Measurements from ENCODE around the gene ZNF546. TPM values are rescaled to one million over a fixed set of nuclear protein-coding genes. Genes with fewer than 3 reads are reported as not detected.

ZNF546 gene
- total RNA-seq, 1 experiment from 2014 or later, result 68.4 TPM

DNA sequence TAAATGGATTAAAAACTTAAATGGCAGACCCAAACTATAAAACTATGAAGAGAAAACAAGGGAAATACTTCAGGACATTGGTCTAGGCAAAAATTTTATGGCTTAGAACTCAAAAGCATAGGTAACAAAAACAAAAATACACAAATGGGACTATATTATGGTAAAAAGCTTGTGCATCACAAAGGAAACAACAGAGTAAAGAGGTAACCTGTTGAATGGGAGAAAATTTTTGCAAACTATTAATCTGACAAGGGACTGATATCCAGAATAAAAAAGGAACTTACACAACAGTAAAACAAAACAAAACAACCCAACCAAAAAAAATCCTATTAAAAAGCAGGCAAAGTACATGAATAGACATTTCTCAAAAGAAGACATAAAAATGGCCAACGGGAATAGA lies 9.3 kb upstream of the ZNF546 start:
- in situ Hi-C loops (cut with HindIII; ENCODE audit: low pct_unique_long_range_greater_than_20kb, low sequenced_read_pairs), result no loop called here
- H3K27ac ChIP-seq (ENCODE audit: low read length), result no peak overlapping the region
- H3K4me1 ChIP-seq (ENCODE audit: control insufficient read depth, insufficient read depth, low read length), result no peaks in the 10 kb centered on the region
- peaks cover 68% of the 10 kb centered on the region for H3K9me3 ChIP-seq (ENCODE audit: control insufficient read depth, insufficient read depth, low read depth, low read length)
- intact Hi-C loops (cut with micrococcal nuclease; ENCODE audit: unreplicated experiment), result no loop called here
- DNase-seq (ENCODE audit: low read depth, low spot score) (no peak), ATAC-seq (no peak)
- ChIA-PET CTCF (interaction anchor here (0.6 kb wide), 1 partner anchor 15 kb away, joined by 6 read pairs; no protein-coding TSS in a partner anchor), POLR2A (no interaction called here)
- H3K27me3 ChIP-seq (ENCODE audit: control insufficient read depth, insufficient read depth, low read length), result no peaks in the 10 kb centered on the region
- BruUV-seq (replicated peaks), result no TSS peak
- TF ChIP-seq, protein P1, sequence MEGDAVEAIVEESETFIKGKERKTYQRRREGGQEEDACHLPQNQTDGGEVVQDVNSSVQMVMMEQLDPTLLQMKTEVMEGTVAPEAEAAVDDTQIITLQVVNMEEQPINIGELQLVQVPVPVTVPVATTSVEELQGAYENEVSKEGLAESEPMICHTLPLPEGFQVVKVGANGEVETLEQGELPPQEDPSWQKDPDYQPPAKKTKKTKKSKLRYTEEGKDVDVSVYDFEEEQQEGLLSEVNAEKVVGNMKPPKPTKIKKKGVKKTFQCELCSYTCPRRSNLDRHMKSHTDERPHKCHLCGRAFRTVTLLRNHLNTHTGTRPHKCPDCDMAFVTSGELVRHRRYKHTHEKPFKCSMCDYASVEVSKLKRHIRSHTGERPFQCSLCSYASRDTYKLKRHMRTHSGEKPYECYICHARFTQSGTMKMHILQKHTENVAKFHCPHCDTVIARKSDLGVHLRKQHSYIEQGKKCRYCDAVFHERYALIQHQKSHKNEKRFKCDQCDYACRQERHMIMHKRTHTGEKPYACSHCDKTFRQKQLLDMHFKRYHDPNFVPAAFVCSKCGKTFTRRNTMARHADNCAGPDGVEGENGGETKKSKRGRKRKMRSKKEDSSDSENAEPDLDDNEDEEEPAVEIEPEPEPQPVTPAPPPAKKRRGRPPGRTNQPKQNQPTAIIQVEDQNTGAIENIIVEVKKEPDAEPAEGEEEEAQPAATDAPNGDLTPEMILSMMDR (IDR thresholded peaks at IDR 0.05), result no peak
- TF ChIP-seq, protein P2, sequence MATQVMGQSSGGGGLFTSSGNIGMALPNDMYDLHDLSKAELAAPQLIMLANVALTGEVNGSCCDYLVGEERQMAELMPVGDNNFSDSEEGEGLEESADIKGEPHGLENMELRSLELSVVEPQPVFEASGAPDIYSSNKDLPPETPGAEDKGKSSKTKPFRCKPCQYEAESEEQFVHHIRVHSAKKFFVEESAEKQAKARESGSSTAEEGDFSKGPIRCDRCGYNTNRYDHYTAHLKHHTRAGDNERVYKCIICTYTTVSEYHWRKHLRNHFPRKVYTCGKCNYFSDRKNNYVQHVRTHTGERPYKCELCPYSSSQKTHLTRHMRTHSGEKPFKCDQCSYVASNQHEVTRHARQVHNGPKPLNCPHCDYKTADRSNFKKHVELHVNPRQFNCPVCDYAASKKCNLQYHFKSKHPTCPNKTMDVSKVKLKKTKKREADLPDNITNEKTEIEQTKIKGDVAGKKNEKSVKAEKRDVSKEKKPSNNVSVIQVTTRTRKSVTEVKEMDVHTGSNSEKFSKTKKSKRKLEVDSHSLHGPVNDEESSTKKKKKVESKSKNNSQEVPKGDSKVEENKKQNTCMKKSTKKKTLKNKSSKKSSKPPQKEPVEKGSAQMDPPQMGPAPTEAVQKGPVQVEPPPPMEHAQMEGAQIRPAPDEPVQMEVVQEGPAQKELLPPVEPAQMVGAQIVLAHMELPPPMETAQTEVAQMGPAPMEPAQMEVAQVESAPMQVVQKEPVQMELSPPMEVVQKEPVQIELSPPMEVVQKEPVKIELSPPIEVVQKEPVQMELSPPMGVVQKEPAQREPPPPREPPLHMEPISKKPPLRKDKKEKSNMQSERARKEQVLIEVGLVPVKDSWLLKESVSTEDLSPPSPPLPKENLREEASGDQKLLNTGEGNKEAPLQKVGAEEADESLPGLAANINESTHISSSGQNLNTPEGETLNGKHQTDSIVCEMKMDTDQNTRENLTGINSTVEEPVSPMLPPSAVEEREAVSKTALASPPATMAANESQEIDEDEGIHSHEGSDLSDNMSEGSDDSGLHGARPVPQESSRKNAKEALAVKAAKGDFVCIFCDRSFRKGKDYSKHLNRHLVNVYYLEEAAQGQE (IDR thresholded peaks at IDR 0.05; ENCODE audit: insufficient read depth in 1 of 2, low read depth in 2 of 2, low read length in 1 of 2), result no peak
- TF ChIP-seq SIN3A (IDR thresholded peaks at IDR 0.05; ENCODE audit: borderline replicate concordance, insufficient read depth, low read depth, low read length), result no peak
- TF ChIP-seq TCF7L2 (IDR thresholded peaks at IDR 0.05; ENCODE audit: low read depth, low read length), result no peak
- no peak for TF ChIP-seq POLR2AphosphoS5 (IDR thresholded peaks at IDR 0.05; ENCODE audit: low read depth, low read length)
- H3K4me3 ChIP-seq (ENCODE audit: low read depth in 2 of 2, low read length in 2 of 2), result no peak overlapping the region
- H3K36me3 ChIP-seq (ENCODE audit: control insufficient read depth, insufficient read depth, low read length), result peaks cover 10% of the 10 kb centered on the region

DNA sequence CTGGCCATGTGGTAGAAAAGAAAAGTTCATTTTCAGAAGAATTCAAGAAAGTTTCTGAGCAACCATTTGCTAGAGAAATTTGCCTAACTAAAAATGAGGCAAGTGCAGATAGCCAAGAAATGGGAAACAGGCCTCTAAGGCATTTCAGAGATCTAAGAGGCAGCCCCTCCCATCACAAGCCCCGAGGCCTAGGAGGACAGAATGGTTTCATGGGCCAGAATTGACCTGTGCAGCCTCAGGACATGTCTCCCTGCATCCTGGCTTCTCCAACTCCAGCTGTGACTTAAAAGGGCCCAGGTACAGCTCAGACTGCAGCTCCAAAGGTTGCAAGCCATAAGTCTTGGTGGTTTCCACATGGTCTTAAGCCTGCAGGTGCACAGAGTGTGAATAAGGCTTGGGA lies 3.3 kb upstream of the ZNF546 start:
- H3K36me3 ChIP-seq (ENCODE audit: control insufficient read depth, insufficient read depth, low read length), result no peaks in the 10 kb centered on the region
- TF ChIP-seq SIN3A (IDR thresholded peaks at IDR 0.05; ENCODE audit: borderline replicate concordance, insufficient read depth, low read depth, low read length), result no peak
- TF ChIP-seq POLR2AphosphoS5 (IDR thresholded peaks at IDR 0.05; ENCODE audit: low read depth, low read length), result no peak
- no peak for TF ChIP-seq TCF7L2 (IDR thresholded peaks at IDR 0.05; ENCODE audit: low read depth, low read length)
- TF ChIP-seq, protein P2 (IDR thresholded peaks at IDR 0.05; ENCODE audit: insufficient read depth in 1 of 2, low read depth in 2 of 2, low read length in 1 of 2), result no peak
- TF ChIP-seq, protein P1 (IDR thresholded peaks at IDR 0.05), result no peak
- ATAC-seq, result no peak
- no peak overlapping the region for H3K4me3 ChIP-seq (ENCODE audit: low read depth in 2 of 2, low read length in 2 of 2)
- DNase-seq (ENCODE audit: low read depth, low spot score), result no peak
- intact Hi-C loops (cut with micrococcal nuclease; ENCODE audit: unreplicated experiment) (no loop called here), in situ Hi-C loops (cut with HindIII; ENCODE audit: low pct_unique_long_range_greater_than_20kb, low sequenced_read_pairs) (no loop called here)
- POLR2A ChIA-PET, result interaction anchor here (0.5 to 1.8 kb wide), 5 partner anchors 23 to 570 kb away, joined by 3 to 7 read pairs (median 3); partner anchors contain the start of gene PSMC4
- BruUV-seq (replicated peaks), result no TSS peak
- H3K27ac ChIP-seq (ENCODE audit: low read length), result no peak overlapping the region
- CTCF ChIA-PET, result no interaction called here
- peaks cover 19% of the 10 kb centered on the region for H3K4me1 ChIP-seq (ENCODE audit: control insufficient read depth, insufficient read depth, low read length)
- H3K9me3 ChIP-seq (ENCODE audit: control insufficient read depth, insufficient read depth, low read depth, low read length), result peaks cover 35% of the 10 kb centered on the region
- no peaks in the 10 kb centered on the region for H3K27me3 ChIP-seq (ENCODE audit: control insufficient read depth, insufficient read depth, low read length)

Data from Panc1 (cell line).